GM10248 (cell line): ENCODE results near the gene TSPO2.

ENCODE experiments used
- CTCF ChIA-PET: fragments of 300-600 bp; sonication (Branson Sonifier 250); formaldehyde crosslinking; extraction: SDS; loops from one replicate; lab custom pipeline; 2021; ENCODE audit warnings: antibody characterized with exemption; lab: Yijun Ruan, JAX
- POLR2A ChIA-PET: fragments of 350-650 bp; sonication (Branson Sonifier 250); formaldehyde crosslinking; extraction: SDS; loops from one replicate; lab custom pipeline; 2020; ENCODE audit warnings: antibody characterized with exemption; lab: Yijun Ruan, JAX
- DNase-seq: peaks from one replicate; pipeline ENCODE4 v3.0.0; 2012; ENCODE audit errors: extremely low spot score
- TF ChIP-seq, protein P1 (sequence below): IDR thresholded peaks from 2 replicates; pipeline ENCODE4 v1.5.1; 2012; ENCODE audit warnings: mild to moderate bottlenecking, low read depth; ENCODE audit errors: extremely low read depth, missing control alignments, control extremely low read depth

The TSPO2 gene

GRCh38 chr6:41040101-41040939 is 1.9 kb upstream of the TSPO2 start:
- ChIA-PET CTCF (interaction anchor here (1.0 to 11.7 kb wide), 10 partner anchors 13 to 279 kb away, joined by 3 to 169 read pairs (median 4); partner anchors contain the start of gene APOBEC2), POLR2A (no interaction called here)
- TF ChIP-seq, protein P1, sequence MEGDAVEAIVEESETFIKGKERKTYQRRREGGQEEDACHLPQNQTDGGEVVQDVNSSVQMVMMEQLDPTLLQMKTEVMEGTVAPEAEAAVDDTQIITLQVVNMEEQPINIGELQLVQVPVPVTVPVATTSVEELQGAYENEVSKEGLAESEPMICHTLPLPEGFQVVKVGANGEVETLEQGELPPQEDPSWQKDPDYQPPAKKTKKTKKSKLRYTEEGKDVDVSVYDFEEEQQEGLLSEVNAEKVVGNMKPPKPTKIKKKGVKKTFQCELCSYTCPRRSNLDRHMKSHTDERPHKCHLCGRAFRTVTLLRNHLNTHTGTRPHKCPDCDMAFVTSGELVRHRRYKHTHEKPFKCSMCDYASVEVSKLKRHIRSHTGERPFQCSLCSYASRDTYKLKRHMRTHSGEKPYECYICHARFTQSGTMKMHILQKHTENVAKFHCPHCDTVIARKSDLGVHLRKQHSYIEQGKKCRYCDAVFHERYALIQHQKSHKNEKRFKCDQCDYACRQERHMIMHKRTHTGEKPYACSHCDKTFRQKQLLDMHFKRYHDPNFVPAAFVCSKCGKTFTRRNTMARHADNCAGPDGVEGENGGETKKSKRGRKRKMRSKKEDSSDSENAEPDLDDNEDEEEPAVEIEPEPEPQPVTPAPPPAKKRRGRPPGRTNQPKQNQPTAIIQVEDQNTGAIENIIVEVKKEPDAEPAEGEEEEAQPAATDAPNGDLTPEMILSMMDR = no peak
- DNase-seq = no peak

- CTCF ChIA-PET = interaction anchor here (1.3 to 11.7 kb wide), 7 partner anchors 12 to 278 kb away, joined by 3 to 169 read pairs (median 5); partner anchors contain the start of gene APOBEC2
- DNase-seq = no peak
- POLR2A ChIA-PET = no interaction called here
- TF ChIP-seq, protein P1 = no peak
These were observed 1.2 kb upstream of the TSPO2 start for GRCh38 chr6:41040940-41041536.

DNA sequence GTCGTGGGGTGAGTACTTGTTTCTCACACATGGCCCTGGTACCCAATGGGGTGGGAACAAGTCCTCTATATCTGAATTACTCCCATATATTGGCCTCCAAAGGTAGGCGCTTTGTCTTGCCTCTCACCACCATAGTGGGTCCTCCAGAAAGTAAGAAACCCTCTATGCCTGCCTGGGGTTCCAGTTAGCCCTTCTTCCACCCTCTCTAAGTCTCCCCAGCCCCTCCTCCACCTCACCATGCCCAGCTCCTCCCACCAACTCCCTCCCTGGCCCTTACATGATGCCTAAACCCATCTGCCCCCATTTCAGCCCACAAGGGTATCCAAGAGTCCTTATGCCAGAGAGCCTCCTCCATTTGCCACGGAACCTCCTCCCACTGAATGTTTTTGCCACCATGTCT is 884 bp downstream of the TSPO2 start:
- TF ChIP-seq, protein P1 = no peak
- DNase-seq = no peak
- POLR2A ChIA-PET = no interaction called here
- CTCF ChIA-PET = interaction anchor here (1.3 to 11.7 kb wide), 3 partner anchors 10 to 26 kb away, joined by 5 to 169 read pairs (median 85); partner anchors contain the start of gene APOBEC2

DNA sequence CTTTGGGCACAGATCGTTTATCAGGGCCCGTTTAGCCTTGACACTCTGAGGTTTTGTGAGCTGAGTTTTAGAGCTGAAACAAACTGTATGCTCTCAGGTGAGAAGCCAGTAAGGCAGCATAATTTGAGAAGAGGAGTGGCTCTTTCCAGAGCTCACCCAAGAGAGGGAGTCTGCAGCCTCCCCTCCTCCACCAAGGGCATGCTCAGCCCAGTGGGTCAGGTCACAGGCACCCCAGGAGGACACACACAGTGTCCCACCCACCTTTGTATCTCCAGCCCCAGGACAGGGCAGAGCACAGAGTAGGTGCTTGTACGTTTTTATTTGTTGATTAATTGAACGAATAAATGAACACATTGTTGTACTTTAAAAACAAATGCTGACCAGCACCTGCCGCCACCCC is 3.4 kb downstream of the TSPO2 start:
- no peak for DNase-seq
- ChIA-PET POLR2A (no interaction called here), CTCF (interaction anchor here (0.8 to 11.7 kb wide), 6 partner anchors 7 to 638 kb away, joined by 3 to 169 read pairs (median 4); partner anchors contain the start of gene APOBEC2)
- TF ChIP-seq, protein P1 = no peak

DNA sequence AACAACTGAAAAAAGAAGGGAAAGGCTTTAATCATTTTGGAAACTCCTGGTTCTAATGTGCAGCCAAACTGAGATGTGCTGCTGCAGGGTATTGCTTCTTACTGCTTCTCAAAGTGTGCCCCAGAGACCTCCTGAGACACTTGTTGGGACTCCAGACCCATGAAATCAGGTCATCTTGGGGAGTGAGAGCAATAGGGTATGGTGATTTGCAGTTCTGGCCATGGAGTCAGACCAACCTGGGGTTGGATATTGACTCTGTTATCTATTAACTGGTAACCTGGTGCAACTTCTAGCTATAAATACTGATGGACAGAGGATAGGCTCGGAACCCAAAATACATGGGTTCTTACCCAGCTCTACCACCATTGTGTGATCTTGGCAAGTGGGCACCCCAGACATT is 3.8 kb downstream of the TSPO2 start:
- no peak for DNase-seq
- ChIA-PET CTCF (interaction anchor here (0.8 to 11.7 kb wide), 6 partner anchors 7 to 637 kb away, joined by 3 to 169 read pairs (median 4); partner anchors contain the start of gene APOBEC2), POLR2A (no interaction called here)
- TF ChIP-seq, protein P1 = no peak

GRCh38 chr6:41047306-41047705 is 5.0 kb downstream of the TSPO2 start:
- DNase-seq = no peak
- TF ChIP-seq, protein P1 = no peak
- POLR2A ChIA-PET = no interaction called here
- CTCF ChIA-PET = interaction anchor here (8.9 to 11.7 kb wide), 2 partner anchors 6 to 20 kb away, joined by 85 to 169 read pairs; partner anchors contain the start of gene APOBEC2
